Stimulated activated CD8-positive, alpha-beta memory T cell treated with anti-CD3 and anti-CD28 coated beads, Interleukin-2, amount 100 ng/mL, for 1 hour (primary cell): ENCODE measurements around the gene RUFY1.

Experiments
- DNase-seq, 2 donors: peaks; one replicate each; pipeline ENCODE4 v3.0.0-alpha.2; 2020; ENCODE audit warnings: low read depth in 2 of 2

RUFY1 gene

DNA sequence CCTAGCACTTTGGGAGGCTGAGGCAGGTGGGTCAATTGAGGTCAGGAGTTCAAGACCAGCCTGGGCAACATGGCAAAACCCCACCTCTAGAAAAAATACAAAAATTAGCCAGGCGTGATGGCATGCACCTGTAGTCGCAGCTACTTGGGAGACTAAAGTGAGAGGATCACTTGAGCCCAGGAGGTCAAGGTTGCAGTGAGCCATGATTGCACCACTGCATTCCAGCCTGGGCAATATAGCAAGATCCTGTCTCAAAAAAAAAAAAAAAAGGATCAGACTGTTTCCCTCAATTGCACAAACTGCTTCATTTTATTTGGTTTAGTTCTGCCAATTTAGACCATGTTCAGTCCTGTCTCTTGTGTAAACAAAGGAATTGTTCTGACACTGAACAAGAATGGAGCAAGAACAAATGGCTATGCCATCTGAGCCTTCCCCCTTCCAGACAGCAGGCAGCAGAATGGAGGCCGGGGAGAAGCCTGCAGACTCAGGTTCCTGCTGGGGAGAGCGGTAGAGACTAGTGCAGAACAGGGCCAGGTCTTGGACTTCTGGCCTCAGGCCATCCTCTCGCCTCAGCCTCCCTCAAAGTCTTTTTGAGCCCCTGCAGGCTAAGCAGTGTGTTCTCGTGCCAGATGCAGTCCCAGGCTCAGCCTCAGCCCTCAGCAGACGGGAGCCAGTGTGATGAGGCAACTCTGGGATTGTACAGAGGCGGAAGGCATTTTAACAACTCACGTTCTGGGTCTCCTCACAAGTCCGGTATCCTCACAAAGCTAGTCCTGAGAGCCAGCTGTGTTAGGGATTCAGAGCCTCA, 54.9 kb downstream of the RUFY1 start:
- no peak for DNase-seq

DNA sequence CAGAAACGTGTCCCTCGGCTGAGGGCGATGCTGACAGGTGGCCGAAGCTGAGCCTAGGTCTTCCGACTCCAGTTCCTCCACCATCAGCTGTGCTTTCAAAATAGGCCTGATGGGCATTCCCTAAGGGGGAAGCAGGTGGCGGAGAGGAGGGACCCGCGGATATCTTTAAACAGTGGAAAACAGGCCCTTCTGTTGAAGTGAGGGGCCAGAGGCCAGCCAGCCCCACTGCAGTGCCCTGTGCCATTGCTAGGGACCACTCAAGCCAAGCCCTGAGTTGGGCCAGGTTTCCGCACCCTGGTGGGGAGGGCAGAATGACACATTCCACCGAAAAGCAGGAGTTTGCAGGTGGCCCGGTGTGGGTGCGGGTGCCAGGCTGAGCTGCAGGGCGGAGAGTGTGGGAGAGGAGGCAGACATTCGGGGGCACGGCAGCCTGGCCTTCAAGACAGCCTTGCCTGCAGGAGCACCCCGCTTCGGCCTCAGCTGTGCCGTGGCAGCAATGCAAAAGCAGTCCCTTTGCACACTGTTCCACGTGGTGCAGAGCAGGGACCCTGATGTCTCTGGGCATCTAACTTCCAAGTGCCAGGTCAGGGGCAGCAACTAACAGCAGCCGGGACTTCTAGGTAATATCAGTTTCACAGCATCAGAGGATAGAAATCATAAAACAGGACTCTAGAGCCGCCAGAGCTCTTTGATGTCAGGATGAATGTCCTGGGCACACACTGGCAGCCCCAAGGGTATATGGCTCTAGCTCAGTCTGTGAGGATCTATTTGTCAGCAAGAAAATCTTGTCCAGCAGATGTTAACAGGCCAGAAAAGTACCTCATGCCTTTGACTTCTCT, 55.9 kb downstream of the RUFY1 start:
- no peak for DNase-seq

DNA sequence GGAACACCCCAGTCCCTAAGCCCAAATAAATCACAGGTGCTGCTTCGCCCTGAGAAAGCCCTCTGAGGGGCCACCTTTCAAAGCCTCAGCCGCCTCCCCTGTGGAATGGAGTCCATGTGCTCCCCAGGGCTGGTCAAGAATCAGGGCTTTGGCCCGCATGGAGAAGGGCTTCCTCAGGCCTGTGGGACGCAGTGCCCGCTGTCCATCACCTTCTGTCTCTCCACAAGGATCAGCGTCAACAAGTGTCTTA, 56.5 kb downstream of the RUFY1 start:
- no peak for DNase-seq

DNA sequence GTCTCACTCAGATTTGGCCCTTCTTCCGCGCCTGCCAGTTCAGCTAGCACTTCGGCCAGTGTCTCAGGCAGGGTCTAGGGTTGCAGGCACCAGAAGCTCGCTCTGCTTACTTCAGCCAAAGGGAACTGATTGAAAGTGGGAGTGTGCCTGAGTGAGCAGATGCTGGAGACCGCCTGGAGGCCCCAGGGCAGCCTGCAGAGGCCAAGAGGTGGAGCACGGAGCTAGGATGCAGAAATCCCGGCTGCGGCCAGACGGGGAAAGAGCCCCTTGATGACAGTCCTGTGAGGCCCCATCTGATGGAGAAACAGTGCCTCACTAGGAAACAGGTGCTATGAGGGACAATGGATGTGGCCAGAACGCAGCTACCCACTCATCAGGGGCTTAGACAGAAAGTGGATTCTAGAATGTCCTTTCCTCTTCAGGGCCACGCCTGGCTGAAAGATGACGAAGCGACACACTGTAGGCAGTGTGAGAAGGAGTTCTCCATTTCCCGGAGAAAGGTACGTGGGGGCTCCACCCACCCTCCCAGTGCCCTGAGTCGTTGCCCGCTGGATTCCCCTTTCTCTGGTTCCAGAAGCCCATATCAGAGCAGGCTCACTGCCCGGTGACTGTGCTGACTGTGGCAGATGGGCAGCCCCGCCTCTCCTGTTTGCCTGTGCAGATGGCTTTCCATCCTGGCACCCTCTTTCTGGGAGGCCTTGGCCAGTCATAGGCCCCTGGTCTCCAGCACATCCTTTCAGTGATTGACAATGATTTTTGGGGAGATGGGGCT, 57.0 kb downstream of the RUFY1 start:
- no peak for DNase-seq

DNA sequence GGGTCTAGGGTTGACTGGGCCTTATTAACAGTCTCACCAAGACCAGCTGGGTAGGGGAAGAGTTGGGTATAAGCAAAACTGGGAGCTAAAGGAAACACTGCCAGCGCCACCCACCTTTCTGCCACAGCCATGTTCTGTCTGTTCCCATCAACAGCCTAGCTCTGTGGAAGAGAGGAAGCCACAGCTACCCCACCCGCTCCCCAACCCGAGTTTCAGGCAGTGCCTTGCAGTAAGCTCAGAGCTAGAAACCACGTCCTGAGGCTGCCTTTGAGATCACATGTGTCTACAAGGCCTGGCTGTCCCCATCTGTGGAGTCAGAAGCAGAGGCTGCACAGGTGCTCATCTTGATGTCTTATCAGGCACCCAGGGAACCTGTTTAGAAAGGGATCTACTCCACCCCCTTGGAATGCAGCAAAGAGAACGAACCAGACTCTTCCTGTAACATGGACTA, 57.8 kb downstream of the RUFY1 start:
- no peak for DNase-seq

DNA sequence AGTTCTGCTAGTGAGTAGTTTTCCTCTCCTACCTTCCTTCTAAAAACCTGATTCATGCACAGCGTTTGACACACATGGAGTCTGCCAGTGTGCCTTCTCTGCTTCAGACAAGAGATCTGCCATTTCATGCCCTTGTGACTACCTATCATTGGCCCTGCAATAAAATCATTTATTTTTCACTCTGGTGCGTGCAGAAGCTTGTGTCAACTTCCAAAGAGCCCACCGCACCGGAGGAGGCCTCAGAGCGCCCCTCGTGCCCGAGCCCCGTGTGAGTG, 59.4 kb downstream of the RUFY1 start:
- DNase-seq: no peak

DNA sequence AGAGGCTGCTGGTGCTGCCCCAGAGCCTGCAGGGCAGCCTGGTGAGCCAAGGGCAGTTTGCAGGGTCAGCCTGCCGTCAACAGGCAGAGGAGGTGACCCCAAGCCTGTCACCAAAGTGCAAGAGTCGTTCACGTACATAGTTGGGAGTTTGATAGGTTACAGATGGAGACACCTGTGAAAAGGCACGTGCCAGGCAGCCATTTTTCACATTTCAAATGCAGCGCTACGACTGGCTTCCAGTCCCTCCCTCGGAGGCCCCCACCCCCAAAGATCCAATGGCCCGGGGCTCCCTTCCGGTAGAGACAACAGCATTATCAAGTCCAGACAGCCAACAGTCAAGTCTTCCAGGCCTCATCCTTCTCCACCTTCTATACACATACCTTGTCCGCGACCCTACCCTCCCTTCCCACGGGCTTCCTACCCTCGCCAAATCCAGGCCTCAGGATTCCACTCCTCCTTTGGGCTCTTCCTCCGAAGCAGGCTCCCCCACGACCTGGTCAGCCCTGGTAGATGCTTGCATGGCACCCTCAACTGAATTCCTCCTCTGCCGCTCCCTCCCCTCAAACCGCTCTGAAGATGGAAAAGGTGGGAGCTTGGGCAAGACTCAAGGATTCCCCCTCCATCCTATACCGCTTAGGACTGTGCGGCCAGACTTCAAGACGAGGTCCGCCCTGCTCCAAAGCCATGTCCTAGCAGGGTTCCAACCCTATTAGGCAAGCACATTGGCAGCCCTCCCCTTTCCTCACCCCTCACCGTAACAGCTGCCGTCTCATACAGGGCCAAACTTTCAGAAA, 60.0 kb downstream of the RUFY1 start:
- no peak for DNase-seq

DNA sequence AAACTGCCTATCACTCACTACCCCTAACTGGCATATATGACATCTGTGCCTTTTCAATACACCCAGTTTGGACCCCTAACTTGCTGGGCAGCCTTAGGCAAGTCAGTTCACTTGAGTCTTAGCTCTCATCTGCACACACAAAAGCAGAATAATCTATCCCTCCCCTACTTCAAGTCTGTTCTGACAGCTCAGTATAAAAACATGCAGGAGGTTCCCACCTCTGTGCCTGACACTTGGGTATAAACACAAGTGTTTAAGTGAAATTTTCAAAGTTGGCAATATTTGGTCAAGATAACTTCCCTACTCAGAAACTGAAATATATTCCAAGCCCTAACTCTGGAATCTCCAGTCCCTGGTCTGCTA, 60.5 kb downstream of the RUFY1 start:
- DNase-seq: no peak

DNA sequence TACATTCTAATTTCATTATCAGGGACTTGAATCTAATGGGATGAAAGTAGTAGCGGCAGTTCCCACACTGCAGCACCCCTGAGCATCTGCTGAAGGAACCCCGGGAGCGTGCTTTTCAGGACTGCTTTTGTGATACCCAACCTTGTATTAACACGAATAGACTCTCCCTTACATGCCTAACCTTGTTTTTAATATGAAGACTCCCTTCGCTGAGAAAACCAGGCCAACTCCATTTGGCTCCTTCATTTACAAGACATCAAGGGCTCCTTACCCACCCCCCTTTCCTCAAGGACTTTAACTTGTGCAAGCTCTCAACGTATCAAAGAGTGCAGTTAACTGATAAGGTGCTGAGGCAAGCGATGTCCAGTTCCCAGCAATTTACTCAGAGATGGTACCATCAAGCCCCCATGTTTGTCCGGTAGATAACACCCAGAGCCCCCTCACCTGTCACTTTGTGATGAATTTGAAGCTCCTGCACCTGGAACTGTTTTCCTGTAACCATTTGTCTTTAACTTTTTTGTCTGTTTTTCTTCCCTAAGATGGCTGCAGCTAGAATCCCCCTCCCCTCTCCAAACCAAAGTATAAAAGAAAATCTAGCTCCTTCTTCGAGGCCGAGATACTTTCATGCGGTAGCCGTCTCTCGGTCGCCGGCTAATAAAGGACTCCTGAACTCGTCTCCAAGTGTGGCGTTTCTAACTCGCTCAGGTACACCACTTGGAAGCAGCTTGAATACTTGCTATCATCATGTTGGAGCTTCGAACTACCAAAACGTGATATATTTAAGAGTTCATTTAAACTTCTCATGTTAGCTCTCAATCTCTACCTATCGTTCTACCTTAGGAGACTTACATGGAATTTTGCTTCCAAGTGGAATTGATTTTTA, 62.5 kb downstream of the RUFY1 start:
- DNase-seq: no peak

DNA sequence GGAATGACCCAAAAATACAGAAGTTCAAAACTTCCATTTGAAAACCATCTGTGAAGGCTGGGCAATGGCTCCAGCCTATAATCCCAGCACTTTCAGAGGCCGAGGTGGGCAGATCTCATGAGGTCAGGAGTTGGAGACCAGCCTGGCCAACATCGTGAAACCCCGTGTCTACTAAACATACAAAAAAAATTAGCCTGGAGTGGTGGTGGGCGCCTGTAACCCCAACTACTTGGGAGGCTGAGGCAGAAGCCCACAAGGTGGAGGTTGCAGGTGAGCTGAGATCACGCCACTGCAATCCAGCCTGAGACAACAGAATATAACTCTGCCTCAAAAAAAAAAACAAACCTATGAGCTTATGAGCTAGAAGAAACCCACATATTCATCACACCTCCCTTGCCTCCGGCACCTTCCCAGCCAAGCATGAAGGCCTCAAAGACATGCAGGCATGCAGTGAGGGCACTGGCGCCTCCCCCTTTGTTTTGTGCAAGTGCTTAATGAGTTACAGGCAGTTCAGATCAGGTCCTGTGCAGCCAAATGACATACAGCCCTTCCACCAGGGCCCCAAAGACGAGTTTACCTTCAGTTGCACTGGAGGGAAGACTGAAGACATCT, 63.2 kb downstream of the RUFY1 start:
- DNase-seq: no peak

DNA sequence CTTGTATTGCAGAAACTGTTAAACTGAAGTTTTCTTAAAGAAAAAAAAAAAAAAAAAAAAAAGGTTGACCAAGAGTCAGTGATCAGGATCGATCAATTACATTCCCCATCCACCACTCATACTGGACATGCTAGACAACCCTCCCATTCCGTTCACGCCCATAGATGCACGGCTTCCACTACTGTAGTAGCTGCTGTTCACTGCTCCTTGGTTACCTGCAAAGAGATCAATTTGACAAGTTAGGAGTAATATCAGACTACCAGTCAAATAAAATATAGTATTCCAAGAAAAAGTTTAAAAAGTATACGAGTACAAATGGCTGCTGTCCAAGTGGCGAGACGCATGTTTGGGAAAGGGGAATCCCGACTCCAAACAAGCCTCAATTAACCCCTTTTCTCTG, 64.4 kb downstream of the RUFY1 start:
- no peak for DNase-seq

DNA sequence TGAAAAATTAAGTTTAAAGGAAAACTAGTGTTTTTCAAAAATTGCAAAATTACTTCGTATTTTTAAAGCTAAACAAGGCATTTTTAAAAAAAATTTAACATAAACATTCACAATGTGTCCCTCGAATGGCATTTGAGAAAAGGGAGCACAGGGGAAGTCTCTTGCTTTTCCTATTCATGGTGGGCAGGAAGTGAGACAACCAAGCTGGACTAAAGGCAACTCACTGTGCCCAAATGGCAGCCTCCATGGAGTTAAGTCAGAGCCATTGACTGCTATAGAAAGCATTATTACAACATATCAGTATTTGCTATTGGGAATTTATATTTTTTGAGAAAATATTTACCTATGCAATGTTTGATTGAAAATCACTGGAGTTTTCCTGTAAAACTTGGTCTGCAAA, 64.8 kb downstream of the RUFY1 start:
- no peak for DNase-seq

DNA sequence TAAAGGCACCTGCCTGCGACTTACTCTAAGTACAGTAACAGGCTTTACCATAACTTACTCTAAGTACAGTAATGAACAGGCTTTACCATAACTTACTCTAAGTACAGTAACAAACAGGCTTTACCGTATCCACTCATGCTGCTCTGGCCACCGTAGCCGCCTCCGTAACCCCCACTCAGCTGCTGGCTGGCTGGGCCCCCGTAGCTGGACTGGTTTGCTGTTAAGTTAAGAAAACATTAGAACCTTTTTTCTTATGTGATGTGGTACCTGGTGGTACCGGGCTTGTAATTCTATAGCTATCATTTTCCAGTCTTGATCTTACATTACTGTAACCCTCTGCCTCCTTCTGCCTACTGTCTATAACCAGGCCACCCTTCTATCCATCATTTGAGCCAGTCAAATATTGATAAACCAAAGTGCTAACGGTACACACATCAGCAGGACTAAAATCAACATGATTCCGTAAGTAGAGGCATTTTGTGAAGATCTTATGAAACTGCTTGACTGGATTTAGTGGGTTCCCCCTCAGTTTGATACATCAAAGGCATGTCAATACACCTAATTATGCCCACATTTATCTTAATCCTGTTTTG, 65.7 kb downstream of the RUFY1 start:
- no peak for DNase-seq

DNA sequence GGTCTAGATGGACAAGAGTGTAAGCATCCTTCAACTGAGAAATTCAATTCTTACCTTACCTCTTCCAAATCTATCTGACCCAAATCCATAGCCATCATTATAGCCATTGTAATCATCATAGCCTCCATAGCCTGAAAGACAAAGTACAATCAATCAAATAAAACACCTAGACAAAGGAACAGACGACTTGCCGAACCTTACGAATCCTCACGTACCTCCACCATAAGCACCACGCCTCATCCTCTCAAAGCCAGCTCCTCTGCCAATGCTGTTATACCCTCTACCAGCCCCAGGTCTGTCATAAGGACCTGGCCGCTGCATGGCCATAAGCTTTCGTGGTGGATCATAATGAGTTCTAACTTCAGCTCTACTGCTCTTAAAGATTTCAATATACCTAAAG, 67.6 kb downstream of the RUFY1 start:
- no peak for DNase-seq

DNA sequence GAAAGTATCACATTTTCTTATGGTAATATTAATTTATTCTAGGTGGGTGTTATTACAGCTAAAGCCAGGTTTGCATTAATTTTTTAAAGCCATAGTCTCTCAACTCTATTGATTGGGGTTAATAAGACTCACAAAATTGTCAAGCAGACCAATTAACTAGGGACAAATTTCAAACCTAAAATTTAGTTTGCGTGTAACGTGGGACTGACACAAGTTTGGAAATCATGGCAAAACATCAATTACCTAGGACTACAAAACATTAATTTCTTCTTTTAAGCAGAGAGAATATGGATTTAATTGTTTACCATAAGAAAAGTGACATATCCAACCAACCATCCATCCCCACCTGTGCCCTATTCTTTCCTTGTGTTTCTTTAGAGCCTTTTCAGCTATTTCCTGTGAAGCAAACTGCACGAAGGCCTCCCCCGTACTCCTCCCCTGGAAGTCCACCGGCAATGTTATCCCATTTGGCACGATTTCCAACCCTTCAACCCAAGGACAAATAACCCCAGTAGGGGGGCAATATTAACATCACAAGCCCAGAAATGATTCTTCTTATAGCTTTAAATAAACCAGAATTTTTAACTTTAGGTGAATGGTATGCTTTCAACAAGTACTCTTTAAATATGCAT, 68.7 kb downstream of the RUFY1 start:
- no peak for DNase-seq

DNA sequence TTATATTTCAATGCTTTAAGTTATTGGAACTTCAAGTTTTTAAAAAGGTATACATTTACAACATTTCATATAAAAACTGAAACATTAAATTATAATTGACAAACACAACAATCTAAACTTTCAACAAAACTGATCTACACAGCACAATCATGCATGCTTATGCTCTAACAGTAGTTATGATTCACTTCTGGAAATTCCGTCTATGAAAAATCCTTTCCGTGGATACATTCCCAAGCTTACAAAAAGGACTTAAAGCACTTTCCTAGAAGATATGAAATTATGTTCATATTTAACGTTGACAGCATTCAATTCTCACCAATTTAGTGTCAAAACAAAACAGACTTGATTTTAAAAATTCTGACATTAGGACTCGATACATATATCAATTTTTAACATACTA, 69.4 kb downstream of the RUFY1 start:
- no peak for DNase-seq

DNA sequence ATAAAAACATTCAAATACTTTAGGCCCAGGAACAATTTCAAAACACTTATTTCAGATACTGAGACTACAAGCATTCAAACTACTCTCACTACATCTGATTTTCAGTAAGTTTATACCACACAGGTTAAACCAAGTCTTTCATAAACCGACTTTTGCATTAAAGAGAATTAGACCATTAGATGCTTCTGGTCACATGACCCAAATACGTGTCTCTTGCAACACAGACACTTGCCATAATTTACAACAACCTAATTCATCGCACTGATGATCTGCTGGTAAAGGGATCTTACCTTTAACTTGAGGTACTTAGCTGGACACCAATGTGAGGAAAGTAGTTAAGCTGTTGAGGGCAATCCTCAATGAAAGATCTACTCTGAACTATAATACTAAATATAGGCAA, 69.9 kb downstream of the RUFY1 start:
- no peak for DNase-seq

DNA sequence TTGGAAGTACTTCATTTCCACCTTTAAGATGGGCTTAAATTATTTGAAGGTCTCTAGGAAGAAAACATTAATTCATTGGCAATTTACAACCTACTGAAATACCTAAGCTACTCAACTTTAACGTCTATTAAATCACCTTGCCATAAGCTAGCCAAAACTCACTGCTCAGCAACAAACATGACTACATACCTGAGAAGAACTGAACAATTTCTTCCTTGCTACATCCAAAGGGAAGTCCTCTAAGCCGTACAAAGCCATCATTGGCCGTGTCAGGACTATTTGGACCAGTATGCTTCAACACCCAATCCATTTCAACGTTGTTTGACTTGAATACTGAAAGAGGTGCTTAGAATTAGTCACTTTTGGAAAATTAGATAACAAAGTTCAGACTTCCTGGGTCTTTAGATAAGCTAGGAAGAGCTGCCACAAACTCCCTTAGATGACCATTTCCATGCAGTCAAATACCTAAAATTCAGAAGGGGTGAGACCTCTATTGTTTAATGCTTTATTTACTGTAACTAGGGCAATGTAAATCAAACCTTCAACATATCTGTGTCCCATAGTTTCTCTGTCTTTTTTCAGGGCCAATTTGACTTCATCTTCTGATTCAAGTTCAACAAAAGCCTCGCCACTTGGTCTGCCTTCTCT, 70.5 kb downstream of the RUFY1 start:
- DNase-seq: no peak

DNA sequence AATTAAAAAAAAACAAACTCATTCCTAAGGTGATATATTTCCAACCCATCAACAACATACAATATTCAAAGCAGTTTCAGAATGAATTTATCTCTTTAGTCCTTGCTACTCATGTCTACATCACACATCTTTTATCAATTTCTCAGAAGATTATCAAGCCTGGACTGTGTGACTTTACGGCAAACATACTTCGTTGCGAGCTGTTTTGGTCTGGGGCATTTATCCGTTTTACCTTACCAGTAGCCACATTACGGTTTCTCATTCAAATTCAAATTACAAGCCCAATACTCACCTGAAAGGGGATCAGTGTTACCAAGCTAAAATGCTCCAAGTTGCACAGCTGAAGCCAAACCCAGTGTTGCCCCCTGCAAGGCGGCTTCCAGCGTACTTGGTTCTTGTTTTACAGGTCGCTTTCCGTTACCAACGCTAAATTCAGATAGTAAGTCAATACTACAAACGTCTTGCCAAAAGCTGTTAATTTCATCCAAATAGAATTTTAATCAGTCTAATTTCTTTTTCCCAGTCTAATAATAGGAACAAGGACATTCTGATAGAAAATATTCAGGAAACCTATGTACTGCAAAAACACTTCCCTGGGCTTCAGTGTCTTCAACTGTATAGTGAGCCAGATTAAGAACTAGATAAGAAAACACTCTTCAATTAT, 71.3 kb downstream of the RUFY1 start:
- no peak for DNase-seq
